Measurements from ENCODE around the gene OR3A2.
"Not testable (repeated sequence)": the region's sequence is repeated elsewhere in the genome, so short reads cannot be mapped to it uniquely, and the experiment has no call there.

The OR3A2 gene

DNA sequence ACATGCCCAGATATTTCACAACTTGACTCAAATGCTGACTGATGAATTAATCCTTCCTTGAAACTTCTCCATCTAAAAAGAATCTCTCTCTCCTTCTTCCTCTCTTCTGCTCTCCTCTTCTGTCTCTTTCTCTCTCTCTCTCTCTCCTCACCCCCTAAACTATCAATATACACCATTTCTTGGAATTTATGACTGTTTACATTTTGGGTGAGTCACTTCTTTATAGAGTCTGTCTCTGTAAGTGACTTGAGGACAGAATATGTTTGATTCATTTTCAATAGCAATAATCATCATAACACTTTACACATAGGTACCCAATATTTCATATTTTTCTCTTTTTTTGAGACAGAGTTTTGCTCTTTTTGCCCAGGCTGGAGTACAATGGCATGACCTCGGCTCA, 103.2 kb downstream of the OR3A2 start:
- DNase-seq (ENCODE audit: low spot score), result no peak
- in situ Hi-C loops (cut with MboI; ENCODE audit: low sequenced_read_pairs, unreplicated experiment), result no loop called here
- TF ChIP-seq, protein P1, sequence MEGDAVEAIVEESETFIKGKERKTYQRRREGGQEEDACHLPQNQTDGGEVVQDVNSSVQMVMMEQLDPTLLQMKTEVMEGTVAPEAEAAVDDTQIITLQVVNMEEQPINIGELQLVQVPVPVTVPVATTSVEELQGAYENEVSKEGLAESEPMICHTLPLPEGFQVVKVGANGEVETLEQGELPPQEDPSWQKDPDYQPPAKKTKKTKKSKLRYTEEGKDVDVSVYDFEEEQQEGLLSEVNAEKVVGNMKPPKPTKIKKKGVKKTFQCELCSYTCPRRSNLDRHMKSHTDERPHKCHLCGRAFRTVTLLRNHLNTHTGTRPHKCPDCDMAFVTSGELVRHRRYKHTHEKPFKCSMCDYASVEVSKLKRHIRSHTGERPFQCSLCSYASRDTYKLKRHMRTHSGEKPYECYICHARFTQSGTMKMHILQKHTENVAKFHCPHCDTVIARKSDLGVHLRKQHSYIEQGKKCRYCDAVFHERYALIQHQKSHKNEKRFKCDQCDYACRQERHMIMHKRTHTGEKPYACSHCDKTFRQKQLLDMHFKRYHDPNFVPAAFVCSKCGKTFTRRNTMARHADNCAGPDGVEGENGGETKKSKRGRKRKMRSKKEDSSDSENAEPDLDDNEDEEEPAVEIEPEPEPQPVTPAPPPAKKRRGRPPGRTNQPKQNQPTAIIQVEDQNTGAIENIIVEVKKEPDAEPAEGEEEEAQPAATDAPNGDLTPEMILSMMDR (IDR thresholded peaks at IDR 0.05; ENCODE audit: borderline replicate concordance, control extremely low read depth, extremely low read depth, insufficient read depth, missing control alignments), result no peak

DNA sequence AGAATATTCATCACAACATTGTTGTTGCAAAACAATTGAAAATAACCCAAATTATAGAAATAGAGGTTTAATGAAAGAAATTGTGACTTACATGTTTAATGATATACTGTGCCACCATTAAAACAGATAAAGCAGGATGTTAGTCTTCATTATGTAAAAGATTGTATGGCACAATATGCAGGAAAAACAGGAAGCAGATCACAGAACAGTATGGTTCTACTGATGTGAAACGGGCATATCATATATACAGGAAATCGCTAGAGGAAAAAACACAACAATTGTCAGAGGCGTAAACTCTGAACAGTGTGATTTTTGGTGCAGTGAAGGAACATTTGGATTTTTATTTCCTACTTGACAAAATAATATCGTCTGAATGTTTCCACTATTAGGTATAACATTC, 110.0 kb downstream of the OR3A2 start:
- TF ChIP-seq, protein P1 (IDR thresholded peaks at IDR 0.05; ENCODE audit: borderline replicate concordance, control extremely low read depth, extremely low read depth, insufficient read depth, missing control alignments), result no peak
- no peak for DNase-seq (ENCODE audit: low spot score)
- in situ Hi-C loops (cut with MboI; ENCODE audit: low sequenced_read_pairs, unreplicated experiment), result no loop called here

DNA sequence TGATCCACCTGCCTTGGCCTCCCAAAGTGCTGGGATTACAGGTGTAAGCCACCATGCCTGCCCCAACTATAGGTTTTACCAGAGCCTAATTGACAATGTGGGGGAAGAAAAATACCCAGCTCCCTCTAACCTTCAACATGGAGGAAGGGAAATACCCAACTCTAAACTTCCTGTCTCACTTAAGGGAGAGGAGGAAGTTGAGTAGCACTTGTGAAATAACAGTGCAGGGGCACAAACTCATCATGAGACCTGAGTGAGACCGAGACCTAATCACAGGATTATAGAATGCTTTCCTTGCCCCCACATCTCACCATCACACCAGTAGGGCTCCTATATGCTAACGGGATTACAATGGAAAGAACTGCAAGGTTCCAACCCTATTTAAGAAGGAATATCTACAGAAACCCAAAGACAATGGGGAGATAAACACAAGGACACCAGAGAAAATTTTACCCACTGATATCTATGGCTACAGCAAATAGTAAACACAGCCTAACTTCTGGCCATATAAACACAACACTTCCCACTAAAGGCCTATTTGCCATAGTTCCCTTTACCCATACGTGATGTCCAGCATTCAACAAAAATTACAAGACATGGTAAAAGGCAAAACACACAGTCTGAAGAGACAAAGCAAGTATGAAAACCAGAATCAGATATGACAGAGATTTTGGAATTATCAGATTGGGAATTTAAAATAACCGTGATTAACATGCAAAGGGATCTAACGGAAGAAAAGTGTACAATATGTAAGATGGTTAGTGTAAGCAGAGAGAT, 114.8 kb downstream of the OR3A2 start:
- DNase-seq (ENCODE audit: low spot score), result no peak
- in situ Hi-C loops (cut with MboI; ENCODE audit: low sequenced_read_pairs, unreplicated experiment), result no loop called here
- TF ChIP-seq, protein P1 (IDR thresholded peaks at IDR 0.05; ENCODE audit: borderline replicate concordance, control extremely low read depth, extremely low read depth, insufficient read depth, missing control alignments), result no peak

DNA sequence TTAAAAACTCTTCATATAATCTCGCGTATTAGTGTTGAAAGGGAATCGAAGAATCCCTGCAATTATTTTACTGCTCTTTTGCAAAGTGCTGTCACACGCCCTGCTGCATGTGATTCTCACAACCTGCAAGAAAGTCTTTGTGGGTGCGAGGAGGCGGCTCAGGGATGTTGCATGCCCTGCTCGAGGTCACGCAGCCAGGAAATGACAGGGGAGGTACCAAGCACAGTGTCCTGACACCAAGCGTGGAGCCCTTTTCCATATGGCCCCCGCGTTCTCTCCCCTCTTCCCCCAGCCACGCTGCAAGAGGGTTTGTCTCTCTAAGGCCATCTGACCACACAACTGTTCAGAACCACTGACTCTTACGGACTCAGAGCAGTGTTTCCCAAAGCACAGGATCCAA, 125.5 kb downstream of the OR3A2 start:
- DNase-seq (ENCODE audit: low spot score), result no peak
- in situ Hi-C loops (cut with MboI; ENCODE audit: low sequenced_read_pairs, unreplicated experiment), result no loop called here
- TF ChIP-seq, protein P1 (IDR thresholded peaks at IDR 0.05; ENCODE audit: borderline replicate concordance, control extremely low read depth, extremely low read depth, insufficient read depth, missing control alignments), result no peak

DNA sequence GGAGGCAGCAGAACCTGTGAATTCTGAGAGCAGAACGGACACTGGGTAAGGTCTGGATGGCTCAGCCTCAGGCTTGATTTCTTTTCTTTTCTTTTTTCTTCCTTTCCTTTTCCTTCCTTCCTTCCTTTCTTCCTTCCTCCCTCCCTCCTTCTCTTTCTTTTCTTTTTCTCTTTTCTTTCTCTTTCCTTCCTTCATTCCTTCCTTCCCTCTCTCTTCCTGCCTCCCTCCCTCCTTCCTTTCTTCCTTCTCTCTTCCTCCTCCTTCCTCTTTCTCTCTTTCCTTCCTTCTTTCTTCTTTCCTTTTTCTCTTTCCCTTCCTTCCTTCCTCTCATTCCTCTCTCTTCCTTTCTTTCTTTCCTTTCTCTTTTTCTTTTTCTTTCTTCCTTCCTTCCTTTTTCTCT, 125.9 kb downstream of the OR3A2 start:
- TF ChIP-seq, protein P1 (IDR thresholded peaks at IDR 0.05; ENCODE audit: borderline replicate concordance, control extremely low read depth, extremely low read depth, insufficient read depth, missing control alignments), result no peak
- in situ Hi-C loops (cut with MboI; ENCODE audit: low sequenced_read_pairs, unreplicated experiment), result no loop called here
- no peak for DNase-seq (ENCODE audit: low spot score)

DNA sequence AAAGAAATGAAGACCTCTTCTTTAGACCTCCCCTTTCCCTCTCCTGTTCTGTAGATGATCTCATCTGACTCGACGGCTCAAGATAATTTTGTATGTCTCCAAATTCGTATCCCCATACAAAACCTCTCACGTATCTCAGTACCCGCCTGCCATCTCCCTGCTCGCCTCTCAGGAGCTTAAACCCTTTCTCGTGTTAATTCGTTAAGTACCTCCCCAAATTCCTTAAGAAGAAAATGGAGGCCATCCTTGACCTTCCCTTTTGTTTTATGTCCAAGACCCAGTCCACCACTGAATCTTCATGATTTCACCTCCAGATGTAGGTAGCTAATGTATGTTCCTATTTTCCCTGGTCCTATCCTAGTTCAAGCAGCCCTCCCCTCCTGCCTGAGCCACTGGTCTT, 129.5 kb downstream of the OR3A2 start:
- no peak for DNase-seq (ENCODE audit: low spot score)
- in situ Hi-C loops (cut with MboI; ENCODE audit: low sequenced_read_pairs, unreplicated experiment), result no loop called here
- TF ChIP-seq, protein P1 (IDR thresholded peaks at IDR 0.05; ENCODE audit: borderline replicate concordance, control extremely low read depth, extremely low read depth, insufficient read depth, missing control alignments), result no peak

- in situ Hi-C loops (cut with MboI; ENCODE audit: low sequenced_read_pairs, unreplicated experiment); DNase-seq (ENCODE audit: low spot score): not testable (repeated sequence)
Measured at GRCh38 chr17:3249013-3249412, 137.1 kb downstream of the OR3A2 start.

DNA sequence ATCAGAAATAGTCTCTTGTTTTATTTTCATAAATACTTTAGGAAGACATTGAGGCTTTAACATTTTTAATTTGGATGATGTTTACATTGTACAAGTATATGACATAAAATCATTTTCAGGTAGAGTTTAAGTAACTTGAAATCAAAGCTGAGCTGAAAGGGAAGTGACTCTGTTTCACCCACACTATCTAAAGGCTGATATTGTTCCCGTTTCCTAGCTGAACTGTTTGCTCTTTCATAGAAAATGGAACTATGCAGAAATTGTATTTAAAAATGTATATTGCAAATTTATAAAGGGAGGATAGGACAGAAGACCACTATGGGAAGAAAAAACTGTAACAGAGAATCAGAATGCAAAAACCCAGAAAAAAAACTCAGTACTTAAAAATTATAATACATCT, 141.3 kb downstream of the OR3A2 start:
- DNase-seq (ENCODE audit: low spot score); in situ Hi-C loops (cut with MboI; ENCODE audit: low sequenced_read_pairs, unreplicated experiment): not testable (repeated sequence)

DNA sequence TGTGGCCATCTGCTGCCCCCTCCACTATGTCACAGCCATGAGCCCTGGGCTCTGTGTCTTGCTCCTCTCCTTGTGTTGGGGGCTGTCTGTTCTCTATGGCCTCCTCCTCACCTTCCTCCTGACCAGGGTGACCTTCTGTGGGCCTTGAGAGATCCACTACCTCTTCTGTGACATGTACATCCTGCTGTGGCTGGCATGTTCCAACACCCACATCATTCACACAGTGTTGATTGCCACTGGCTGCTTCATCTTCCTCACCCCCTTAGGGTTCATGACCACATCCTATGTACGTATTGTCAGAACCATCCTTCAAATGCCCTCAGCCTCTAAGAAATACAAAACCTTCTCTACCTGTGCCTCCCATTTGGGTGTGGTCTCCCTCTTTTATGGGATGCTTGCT, 145.1 kb downstream of the OR3A2 start:
- DNase-seq (ENCODE audit: low spot score); in situ Hi-C loops (cut with MboI; ENCODE audit: low sequenced_read_pairs, unreplicated experiment): not testable (repeated sequence)

GRCh38 chr17:3238685-3239084, 147.4 kb downstream of the OR3A2 start:
- in situ Hi-C loops (cut with MboI; ENCODE audit: low sequenced_read_pairs, unreplicated experiment); DNase-seq (ENCODE audit: low spot score): not testable (repeated sequence)

DNA sequence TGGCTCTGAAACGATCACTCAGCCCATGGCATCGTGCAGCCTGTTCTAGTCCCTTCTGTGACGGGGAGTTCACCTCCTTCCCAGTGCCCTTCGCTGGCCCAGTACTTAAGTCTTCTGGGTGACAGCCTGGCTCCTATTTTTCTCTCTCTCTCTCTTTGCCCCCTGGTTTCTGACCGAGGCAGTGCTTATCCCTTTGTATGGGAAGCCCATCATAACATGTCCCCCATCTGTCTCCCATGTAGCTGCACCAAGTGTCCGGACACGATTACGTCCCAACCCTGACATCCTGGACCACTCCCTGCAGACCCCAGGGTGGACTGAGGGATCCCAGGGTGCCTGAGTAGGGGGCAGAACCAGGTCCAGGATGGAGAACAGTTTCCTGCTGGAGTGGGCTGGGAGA, 153.8 kb downstream of the OR3A2 start:
- in situ Hi-C loops (cut with MboI; ENCODE audit: low sequenced_read_pairs, unreplicated experiment); DNase-seq (ENCODE audit: low spot score): not testable (repeated sequence)
